HG03108 (cell line): ENCODE data around the gene SETSIP.
A peak's percentile ranks its signal among the peaks of the same experiment; 100 is the strongest.
"Not testable (repeated sequence)": the region's sequence is repeated elsewhere in the genome, so short reads cannot be mapped to it uniquely, and the experiment has no call there.

Source experiments
- ATAC-seq: cut with Tn5 transposase; IDR thresholded peaks from one replicate; pipeline ENCODE4 v1.9.1; 2021; ENCODE audit warnings: moderate library complexity; ENCODE audit not compliant: unreplicated experiment

Gene SETSIP

GRCh38 chr1:92075311-92075710 is at the start of gene SETSIP:
SETSIP (minus strand) TSS chr1:92075411; CDS start chr1:92075411, 0 bp downstream.
- no peak for ATAC-seq

- ATAC-seq, result no peak
Observed at GRCh38 chr1:92123868-92124267, 48.7 kb upstream of the SETSIP start.

GRCh38 chr1:92118826-92119225 is 43.6 kb upstream of the SETSIP start:
- no peak for ATAC-seq

- ATAC-seq, result no peak
Observed at GRCh38 chr1:92117526-92117925, 42.3 kb upstream of the SETSIP start.

- no peak for ATAC-seq
Observed at GRCh38 chr1:92108631-92109030, 33.4 kb upstream of the SETSIP start.

- no peak for ATAC-seq
Observed at GRCh38 chr1:92105546-92106081, 30.4 kb upstream of the SETSIP start.

- no peak for ATAC-seq
Observed at GRCh38 chr1:92096317-92096716, 21.1 kb upstream of the SETSIP start.

- ATAC-seq, result no peak
Observed at GRCh38 chr1:92095874-92096273, 20.7 kb upstream of the SETSIP start.

GRCh38 chr1:92094595-92094994 is 19.4 kb upstream of the SETSIP start:
- no peak for ATAC-seq

GRCh38 chr1:92094090-92094489 is 18.9 kb upstream of the SETSIP start:
- ATAC-seq, result no peak

- ATAC-seq, result no peak
Observed at GRCh38 chr1:92091625-92092024, 16.4 kb upstream of the SETSIP start.

GRCh38 chr1:92087542-92087941 is 12.3 kb upstream of the SETSIP start:
- ATAC-seq, result no peak

GRCh38 chr1:92085727-92086126 is 10.5 kb upstream of the SETSIP start:
- ATAC-seq, result no peak

GRCh38 chr1:92084651-92085050 is 9.4 kb upstream of the SETSIP start:
- no peak for ATAC-seq

GRCh38 chr1:92081031-92081430 is 5.8 kb upstream of the SETSIP start:
- ATAC-seq, result no peak

GRCh38 chr1:92080128-92080985 is 5.1 kb upstream of the SETSIP start, which contains the start of gene BTBD8:
BTBD8 (plus strand) TSS chr1:92080345; CDS start chr1:92080572, 227 bp downstream.
- peak; percentile 96 for ATAC-seq

GRCh38 chr1:92079441-92079840 is 4.2 kb upstream of the SETSIP start:
- ATAC-seq, result no peak

GRCh38 chr1:92078077-92078476 is 2.9 kb upstream of the SETSIP start:
- ATAC-seq, result not testable (repeated sequence)

- ATAC-seq, result no peak
Observed at GRCh38 chr1:92076363-92076762, 1.2 kb upstream of the SETSIP start.

- not testable (repeated sequence) for ATAC-seq
Observed at GRCh38 chr1:92074446-92074845, 765 bp downstream of the SETSIP start.

GRCh38 chr1:92070892-92071291 is 4.3 kb downstream of the SETSIP start:
- no peak for ATAC-seq

- no peak for ATAC-seq
Observed at GRCh38 chr1:92066321-92066720, 8.9 kb downstream of the SETSIP start.
